Natural killer cell (primary cell): ENCODE measurements around the gene SP3. TPM values are rescaled to one million over a fixed set of nuclear protein-coding genes. Genes with fewer than 3 reads are reported as not detected.

Source experiments
- ATAC-seq, 3 donors: fragments of 150-1000 bp in 2 of 3; fragments of 200-7000 bp in 1 of 3; cut with Tn5 transposase; 1 replicate in 1 of 3; 2 replicates in 2 of 3; pipeline ENCODE4 v1.10.0; 2021; ENCODE audit warnings: mild to moderate bottlenecking in 2 of 3, moderate library complexity in 2 of 3
- DNase-seq, 2 donors: peaks; one replicate each; pipeline versions ENCODE4 v3.0.0 to v3.0.0-alpha.2; 2013 to 2021; ENCODE audit warnings: mixed read lengths in 1 of 2
- H3K27ac ChIP-seq: one replicate; pipeline ENCODE4 v1.5.1; 2013; ENCODE audit warnings: mild to moderate bottlenecking, low read length
- H3K27me3 ChIP-seq: one replicate; pipeline ENCODE4 v1.6.1; 2013; ENCODE audit warnings: low read length; ENCODE audit not compliant: control insufficient read depth, insufficient read depth
- H3K36me3 ChIP-seq: one replicate; pipeline ENCODE4 v1.6.1; 2013; ENCODE audit warnings: low read length; ENCODE audit not compliant: control insufficient read depth, insufficient read depth
- H3K4me1 ChIP-seq: one replicate; pipeline ENCODE4 v1.6.1; 2013; ENCODE audit warnings: low read length; ENCODE audit not compliant: control insufficient read depth, insufficient read depth
- H3K4me3 ChIP-seq: one replicate; pipeline ENCODE4 v1.5.1; 2013; ENCODE audit warnings: low read length
- H3K9me3 ChIP-seq: one replicate; pipeline ENCODE4 v1.6.1; 2013; ENCODE audit warnings: low read length; ENCODE audit not compliant: control insufficient read depth, insufficient read depth
- H3K27ac Mint-ChIP-seq, 2 donors: one replicate each; pipeline ENCODE4 v1.8.0; 2022; ENCODE audit warnings: mild to moderate bottlenecking in 2 of 2, mixed read lengths in 2 of 2, moderate library complexity in 1 of 2
- H3K27me3 Mint-ChIP-seq, 2 donors: one replicate each; pipeline ENCODE4 v1.8.0; 2022; ENCODE audit warnings: low read depth in 2 of 2, mixed read lengths in 2 of 2
- H3K36me3 Mint-ChIP-seq: one replicate; pipeline ENCODE4 v1.8.0; 2022; ENCODE audit warnings: mixed read lengths
- H3K4me1 Mint-ChIP-seq, 2 donors: one replicate each; pipeline ENCODE4 v1.8.0; 2022; ENCODE audit warnings: mixed read lengths in 2 of 2
- H3K4me3 Mint-ChIP-seq: one replicate; pipeline ENCODE4 v1.8.0; 2022; ENCODE audit warnings: mild to moderate bottlenecking, moderate library complexity, mixed read lengths
- H3K9me3 Mint-ChIP-seq, 2 donors: one replicate each; pipeline ENCODE4 v1.8.0; 2022; ENCODE audit warnings: mixed read lengths in 2 of 2
- CTCF ChIP-seq: fragments of 200-600 bp; IDR thresholded peaks from one replicate; pipeline ENCODE4 v1.8.0; 2022; ENCODE audit warnings: antibody characterized with exemption
- whole genome bisulfite sequencing: methylation state at CpG from one replicate; pipeline ENCODE4 v1.1.7; 2013; ENCODE audit warnings: missing lambda C conversion rate; ENCODE audit not compliant: insufficient coverage; 5-methylcytosine and 5-hydroxymethylcytosine counted together
- intact Hi-C: fragments of 100-400 bp; cut with micrococcal nuclease; formaldehyde crosslinking; loops from one replicate; pipeline ENCODE4 v1.14.2; 2022
- total RNA-seq, 4 donors: library from RNA; stranded (reverse); fragments of 120-200 nt in 1 of 4; gene quantifications; one replicate each; pipeline versions ENCODE4 v1.2.3 to v1.2.4, GENCODE V29; 2013 to 2022

SP3 gene
- total RNA-seq, 3 donors from 2014 or later (not counting 1 experiment from before 2014, with no cell fraction given), result 179 to 200 (median 188) TPM

GRCh38 chr2:173909846-173910245 is 55.3 kb downstream of the SP3 start:
- no peak for TF ChIP-seq CTCF
- peaks cover 72% of the 10 kb centered on the region for H3K36me3 ChIP-seq
- Mint-ChIP-seq H3K9me3 (no peaks in the 10 kb centered on the region), H3K4me1 (peaks cover 23 to 25% of the 10 kb centered on the region in 2 donors), H3K27ac (peak overlapping the region in 1 of 2 donors; percentile 85), H3K4me3 (no peak overlapping the region), H3K27me3 (no peaks in the 10 kb centered on the region), H3K36me3 (peaks cover 11% of the 10 kb centered on the region)
- H3K9me3 ChIP-seq, result no peaks in the 10 kb centered on the region
- no peak overlapping the region for H3K4me3 ChIP-seq
- peaks cover 2% of the 10 kb centered on the region for H3K4me1 ChIP-seq
- no peak for ATAC-seq
- intact Hi-C loops, result no loop called here
- no peak overlapping the region for H3K27ac ChIP-seq
- DNase-seq, result no peak
- H3K27me3 ChIP-seq, result no peaks in the 10 kb centered on the region
- 100% methylated on average over 4 of the region's 5 CpGs for WGBS

GRCh38 chr2:173906626-173907025 is 58.5 kb downstream of the SP3 start:
- H3K27me3 Mint-ChIP-seq, result no peaks in the 10 kb centered on the region
- no peaks in the 10 kb centered on the region for H3K36me3 Mint-ChIP-seq
- Histone ChIP-seq H3K36me3 (peaks cover 52% of the 10 kb centered on the region), H3K27ac (no peak overlapping the region), H3K9me3 (no peaks in the 10 kb centered on the region), H3K27me3 (no peaks in the 10 kb centered on the region), H3K4me1 (no peaks in the 10 kb centered on the region), H3K4me3 (no peak overlapping the region)
- intact Hi-C loops, result no loop called here
- no peak for DNase-seq
- H3K4me1 Mint-ChIP-seq, result peaks cover 14 to 23% of the 10 kb centered on the region in 2 donors
- no CpG with 5 or more reads among the region's 1 CpG for WGBS
- ATAC-seq, result no peak
- no peaks in the 10 kb centered on the region for H3K9me3 Mint-ChIP-seq
- H3K27ac Mint-ChIP-seq, result peak overlapping the region in 1 of 2 donors; percentile 41
- no peak for TF ChIP-seq CTCF
- no peak overlapping the region for H3K4me3 Mint-ChIP-seq

- Histone ChIP-seq H3K27ac (no peak overlapping the region), H3K36me3 (peaks cover 32% of the 10 kb centered on the region), H3K4me3 (no peak overlapping the region), H3K9me3 (no peaks in the 10 kb centered on the region), H3K27me3 (no peaks in the 10 kb centered on the region), H3K4me1 (peaks cover 6% of the 10 kb centered on the region)
- TF ChIP-seq CTCF, result no peak
- peak overlapping the region in 1 of 2 donors; percentile 5 for H3K27ac Mint-ChIP-seq
- DNase-seq, result no peak
- 96% methylated on average over 12 of the region's 13 CpGs for WGBS
- intact Hi-C loops, result no loop called here
- no peak overlapping the region for H3K4me3 Mint-ChIP-seq
- peaks cover 7 to 18% of the 10 kb centered on the region in 2 donors for H3K4me1 Mint-ChIP-seq
- H3K36me3 Mint-ChIP-seq, result no peaks in the 10 kb centered on the region
- no peak for ATAC-seq
- H3K27me3 Mint-ChIP-seq, result no peaks in the 10 kb centered on the region
- no peaks in the 10 kb centered on the region for H3K9me3 Mint-ChIP-seq
Observed at GRCh38 chr2:173903601-173904394, 61.4 kb downstream of the SP3 start.
